NCI-H446 treated with DMSO at 0.1 percent for 48 hours (cell line): ENCODE measurements around the gene ZHX3.
A peak's percentile ranks its signal among the peaks of the same experiment; 100 is the strongest.

Source experiments
- DNase-seq: peaks from one replicate; lab custom pipeline; 2025; lab: John Stamatoyannopoulos, UW

ZHX3 gene

GRCh38 chr20:41222703-41223102 is 94.8 kb downstream of the ZHX3 start:
- DNase-seq = no peak

GRCh38 chr20:41222296-41222695 is 95.2 kb downstream of the ZHX3 start:
- peak; percentile 64 for DNase-seq

GRCh38 chr20:41221614-41222218 is 95.8 kb downstream of the ZHX3 start:
- DNase-seq = no peak

GRCh38 chr20:41219824-41220223 is 97.7 kb downstream of the ZHX3 start:
- DNase-seq = no peak

- DNase-seq = no peak
These were observed 99.1 kb downstream of the ZHX3 start for GRCh38 chr20:41218466-41218865.

GRCh38 chr20:41217422-41217821 is 100.1 kb downstream of the ZHX3 start:
- DNase-seq = no peak

- no peak for DNase-seq
These were observed 102.9 kb downstream of the ZHX3 start for GRCh38 chr20:41214666-41215065.

- no peak for DNase-seq
These were observed 103.3 kb downstream of the ZHX3 start for GRCh38 chr20:41214202-41214601.

- peak; percentile 14 for DNase-seq
These were observed 104.2 kb downstream of the ZHX3 start for GRCh38 chr20:41213150-41213820.

- DNase-seq = no peak
These were observed 112.2 kb downstream of the ZHX3 start for GRCh38 chr20:41205313-41205712.

- no peak for DNase-seq
These were observed 112.9 kb downstream of the ZHX3 start for GRCh38 chr20:41204304-41205265.

GRCh38 chr20:41203660-41204059 is 113.9 kb downstream of the ZHX3 start:
- no peak for DNase-seq

GRCh38 chr20:41202426-41202825 is 115.1 kb downstream of the ZHX3 start:
- DNase-seq = no peak

- DNase-seq = no peak
These were observed 115.8 kb downstream of the ZHX3 start for GRCh38 chr20:41201760-41202159.

GRCh38 chr20:41200446-41201202 is 116.9 kb downstream of the ZHX3 start:
- DNase-seq = no peak

- no peak for DNase-seq
These were observed 119.1 kb downstream of the ZHX3 start for GRCh38 chr20:41198443-41198842.

- DNase-seq = no peak
These were observed 120.8 kb downstream of the ZHX3 start for GRCh38 chr20:41196653-41197225.

GRCh38 chr20:41192575-41192974 is 125.0 kb downstream of the ZHX3 start:
- no peak for DNase-seq

- DNase-seq = no peak
These were observed 125.7 kb downstream of the ZHX3 start for GRCh38 chr20:41191562-41192500.

GRCh38 chr20:41187668-41188067 is 129.9 kb downstream of the ZHX3 start:
- DNase-seq = no peak
